ENCODE data around the gene PDE1A. TPM values are rescaled to one million over a fixed set of nuclear protein-coding genes. Genes with fewer than 3 reads are reported as not detected.

Gene PDE1A
- total RNA-seq, 1 donor from 2014 or later: 27.8 TPM

DNA sequence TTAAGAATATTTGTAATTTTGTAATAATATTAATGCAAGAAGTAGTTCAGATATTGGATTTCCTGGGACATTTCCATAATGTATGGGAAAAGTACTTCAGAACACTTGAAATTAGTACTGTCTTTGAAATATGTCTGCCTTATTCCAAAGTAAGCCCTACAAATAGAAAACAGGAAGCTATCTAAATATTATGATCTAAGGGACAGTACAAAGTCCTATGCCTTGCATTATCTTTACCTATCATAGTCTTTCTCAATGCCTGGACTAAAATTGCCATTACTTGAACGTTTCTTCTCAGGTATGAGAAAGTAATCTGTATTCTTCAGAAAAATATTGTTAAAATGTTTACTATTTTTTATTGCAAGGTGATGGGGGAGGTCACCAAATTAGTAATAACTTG, 328.2 kb downstream of the PDE1A start:
- H3K9me3 Mint-ChIP-seq: peaks cover 6% of the 10 kb centered on the region
- H3K27ac Mint-ChIP-seq (ENCODE audit: unreplicated experiment): no peak overlapping the region
- TF ChIP-seq, protein P1, sequence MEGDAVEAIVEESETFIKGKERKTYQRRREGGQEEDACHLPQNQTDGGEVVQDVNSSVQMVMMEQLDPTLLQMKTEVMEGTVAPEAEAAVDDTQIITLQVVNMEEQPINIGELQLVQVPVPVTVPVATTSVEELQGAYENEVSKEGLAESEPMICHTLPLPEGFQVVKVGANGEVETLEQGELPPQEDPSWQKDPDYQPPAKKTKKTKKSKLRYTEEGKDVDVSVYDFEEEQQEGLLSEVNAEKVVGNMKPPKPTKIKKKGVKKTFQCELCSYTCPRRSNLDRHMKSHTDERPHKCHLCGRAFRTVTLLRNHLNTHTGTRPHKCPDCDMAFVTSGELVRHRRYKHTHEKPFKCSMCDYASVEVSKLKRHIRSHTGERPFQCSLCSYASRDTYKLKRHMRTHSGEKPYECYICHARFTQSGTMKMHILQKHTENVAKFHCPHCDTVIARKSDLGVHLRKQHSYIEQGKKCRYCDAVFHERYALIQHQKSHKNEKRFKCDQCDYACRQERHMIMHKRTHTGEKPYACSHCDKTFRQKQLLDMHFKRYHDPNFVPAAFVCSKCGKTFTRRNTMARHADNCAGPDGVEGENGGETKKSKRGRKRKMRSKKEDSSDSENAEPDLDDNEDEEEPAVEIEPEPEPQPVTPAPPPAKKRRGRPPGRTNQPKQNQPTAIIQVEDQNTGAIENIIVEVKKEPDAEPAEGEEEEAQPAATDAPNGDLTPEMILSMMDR (conservative IDR thresholded peaks at IDR 0.05): no peak
- peaks cover 5% of the 10 kb centered on the region for H3K36me3 Mint-ChIP-seq (ENCODE audit: low read depth)
- H3K4me3 Mint-ChIP-seq: no peak overlapping the region
- H3K4me1 Mint-ChIP-seq: peaks cover 41% of the 10 kb centered on the region
- no peak for DNase-seq (ENCODE audit: low read depth, low spot score)
- H3K27me3 Mint-ChIP-seq (ENCODE audit: low read depth): no peaks in the 10 kb centered on the region

DNA sequence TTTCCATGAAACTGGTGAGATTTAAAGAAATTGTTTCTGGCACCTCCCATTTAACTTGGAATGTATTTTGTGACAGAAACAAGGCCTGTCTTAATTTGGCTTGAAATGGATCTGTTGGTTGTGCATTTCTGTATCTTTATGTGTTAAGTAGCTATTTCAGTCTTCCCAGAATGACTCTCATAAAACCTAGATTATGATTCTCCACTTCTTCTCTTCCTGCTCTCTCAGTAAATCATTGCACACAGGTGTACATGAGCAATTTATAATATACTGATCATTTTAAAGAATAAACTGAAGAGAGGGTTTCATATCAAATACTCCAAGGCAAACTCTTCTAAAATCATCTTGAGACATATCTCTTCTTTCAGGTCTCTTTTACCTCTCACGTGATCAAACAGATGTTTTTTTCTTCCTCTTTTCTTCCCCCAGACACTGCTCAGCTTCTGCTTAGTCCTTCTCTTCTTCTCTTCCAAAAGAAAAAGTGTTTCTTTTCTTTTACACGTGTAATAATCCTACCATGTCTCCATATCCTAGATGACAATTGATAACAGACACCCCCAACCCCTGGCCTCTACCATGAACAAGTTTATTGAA, 329.2 kb downstream of the PDE1A start:
- Mint-ChIP-seq H3K27ac (ENCODE audit: unreplicated experiment) (no peak overlapping the region), H3K36me3 (ENCODE audit: low read depth) (peaks cover 6% of the 10 kb centered on the region), H3K4me1 (peaks cover 31% of the 10 kb centered on the region), H3K27me3 (ENCODE audit: low read depth) (no peaks in the 10 kb centered on the region), H3K9me3 (peaks cover 6% of the 10 kb centered on the region), H3K4me3 (no peak overlapping the region)
- DNase-seq (ENCODE audit: low read depth, low spot score): no peak
- TF ChIP-seq, protein P1 (conservative IDR thresholded peaks at IDR 0.05): no peak

DNA sequence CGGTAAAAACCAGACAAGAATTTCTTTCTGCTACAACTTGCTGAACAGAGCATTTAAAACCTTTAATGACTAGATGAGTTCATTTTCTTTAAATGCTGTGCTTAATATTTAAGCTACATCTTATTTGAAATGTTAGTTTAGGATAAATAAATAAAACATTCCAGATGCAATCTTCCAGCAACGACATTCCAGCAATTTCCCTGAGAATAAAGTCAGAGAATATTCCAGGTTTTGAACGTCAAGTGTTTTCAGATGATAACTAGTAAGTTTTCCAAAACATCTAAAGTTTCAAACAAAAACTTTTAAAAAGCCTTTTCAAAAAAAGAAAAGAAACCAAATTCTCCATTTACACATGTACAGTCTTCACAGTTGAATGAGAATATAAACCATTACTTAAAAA, 336.4 kb downstream of the PDE1A start:
- Mint-ChIP-seq H3K4me1 (peaks cover 14% of the 10 kb centered on the region), H3K27me3 (ENCODE audit: low read depth) (no peaks in the 10 kb centered on the region), H3K4me3 (no peak overlapping the region), H3K27ac (ENCODE audit: unreplicated experiment) (no peak overlapping the region), H3K36me3 (ENCODE audit: low read depth) (peaks cover 6% of the 10 kb centered on the region), H3K9me3 (peaks cover 8% of the 10 kb centered on the region)
- no peak for DNase-seq (ENCODE audit: low read depth, low spot score)
- TF ChIP-seq, protein P1 (conservative IDR thresholded peaks at IDR 0.05): no peak

All from neural crest cell (in vitro differentiated cells).